Esophagus muscularis mucosa (tissue), 4 donors: ENCODE measurements around the gene RNF39.

ENCODE experiments used
- CTCF ChIP-seq, 3 experiments: fragments of 200-600 bp in 2 of 3; fragments of 450-650 bp in 1 of 3; sonication (generic) in 2 of 3; IDR thresholded peaks; one replicate each; pipeline ENCODE4 v1.5.1; 2017 to 2019; ENCODE audit warnings: antibody characterized with exemption in 3 of 3, mild to moderate bottlenecking in 2 of 3, moderate library complexity in 1 of 3
- EP300 ChIP-seq: sonication (generic); formaldehyde crosslinking; IDR thresholded peaks from one replicate; pipeline ENCODE4 v1.6.1; 2017; ENCODE audit warnings: antibody characterized with exemption
- POLR2AphosphoS5 ChIP-seq, 2 donors: sonication (generic); formaldehyde crosslinking; IDR thresholded peaks; one replicate each; pipeline ENCODE4 v1.6.1; 2017; ENCODE audit warnings: antibody characterized with exemption in 2 of 2

- no peak for TF ChIP-seq CTCF (IDR thresholded peaks at IDR 0.05)
- TF ChIP-seq POLR2AphosphoS5 (IDR thresholded peaks at IDR 0.05), result no peak
- TF ChIP-seq EP300, result no peak
These were observed 12.3 kb downstream of the RNF39 start for GRCh38 chr6:30063315-30063714.
